SK-N-SH treated with all-trans-retinoic acid at 6 μM for 48 hours (cell line): ENCODE data around the gene CBL.
A peak's percentile ranks its signal among the peaks of the same experiment; 100 is the strongest.

Experiments used
- ATAC-seq: fragments of 200-7000 bp; cut with Tn5 transposase; 3 replicates; pipeline ENCODE4 v1.9.1; 2020; ENCODE audit warnings: mild to moderate bottlenecking, moderate library complexity
- ARNTL ChIP-seq: fragments of 450-650 bp; formaldehyde crosslinking; IDR thresholded peaks from 2 replicates; pipeline ENCODE4 v1.5.0; 2020; ENCODE audit warnings: low read depth, mild to moderate bottlenecking, moderate library complexity, borderline replicate concordance
- BACH2 ChIP-seq: fragments of 250-450 bp; sonication (Bioruptor Pico); IDR thresholded peaks from 2 replicates; pipeline ENCODE4 v1.9.0; 2021; ENCODE audit warnings: mild to moderate bottlenecking, borderline replicate concordance
- CREB5 ChIP-seq: fragments of 250-450 bp; sonication (Bioruptor Pico); IDR thresholded peaks from 2 replicates; pipeline ENCODE4 v1.5.1; 2020; ENCODE audit warnings: low read depth, mild to moderate bottlenecking, moderate library complexity
- CSDC2 ChIP-seq: fragments of 250-450 bp; sonication (Bioruptor Pico); IDR thresholded peaks from 2 replicates; pipeline ENCODE4 v1.5.0; 2020; ENCODE audit warnings: mild to moderate bottlenecking, moderate library complexity
- CSRNP3 ChIP-seq: fragments of 250-450 bp; sonication (Bioruptor Pico); IDR thresholded peaks from 2 replicates; pipeline ENCODE4 v1.5.1; 2021; ENCODE audit warnings: mild to moderate bottlenecking, moderate library complexity
- ESRRG ChIP-seq: fragments of 250-450 bp; sonication (Bioruptor Pico); IDR thresholded peaks from 2 replicates; pipeline ENCODE4 v1.6.1; 2021; ENCODE audit warnings: mild to moderate bottlenecking
- GLIS3 ChIP-seq: fragments of 250-450 bp; sonication (Bioruptor Pico); IDR thresholded peaks from 2 replicates; pipeline ENCODE4 v1.5.0; 2020; ENCODE audit warnings: mild to moderate bottlenecking, moderate library complexity
- ISL1 ChIP-seq: fragments of 250-450 bp; sonication (Bioruptor Pico); IDR thresholded peaks from 2 replicates; pipeline ENCODE4 v2.1.2; 2022; ENCODE audit warnings: mild to moderate bottlenecking, moderate library complexity
- OSR1 ChIP-seq: fragments of 250-450 bp; sonication (Bioruptor Pico); IDR thresholded peaks from 2 replicates; pipeline ENCODE4 v1.8.0; 2022; ENCODE audit warnings: moderate library complexity, mild to moderate bottlenecking, inconsistent platforms
- RARB ChIP-seq: fragments of 250-450 bp; sonication (Bioruptor Pico); IDR thresholded peaks from 2 replicates; pipeline ENCODE4 v1.8.0; 2021; ENCODE audit warnings: mild to moderate bottlenecking, moderate library complexity
- SNAI2 ChIP-seq: fragments of 250-450 bp; sonication (Bioruptor Pico); IDR thresholded peaks from 2 replicates; pipeline ENCODE4 v1.5.0; 2020; ENCODE audit warnings: mild to moderate bottlenecking, moderate library complexity
- TCF4 ChIP-seq: fragments of 250-450 bp; sonication (Bioruptor Pico); IDR thresholded peaks from 2 replicates; pipeline ENCODE4 v1.8.0; 2021; ENCODE audit warnings: mild to moderate bottlenecking, moderate library complexity, borderline replicate concordance
- ZFP3 ChIP-seq: fragments of 250-450 bp; sonication (Bioruptor Pico); IDR thresholded peaks from 2 replicates; pipeline ENCODE4 v1.5.0; 2020; ENCODE audit warnings: mild to moderate bottlenecking, moderate library complexity
- ZFP30 ChIP-seq: fragments of 450-650 bp; formaldehyde crosslinking; IDR thresholded peaks from 2 replicates; pipeline ENCODE4 v1.5.0; 2022; ENCODE audit warnings: mild to moderate bottlenecking, moderate library complexity
- ZNF565 ChIP-seq: fragments of 450-650 bp; formaldehyde crosslinking; conservative IDR thresholded peaks from 2 replicates; pipeline ENCODE4 v1.5.0; 2020; ENCODE audit warnings: low read depth, mild to moderate bottlenecking, moderate library complexity
- ZNF70 ChIP-seq: fragments of 450-650 bp; formaldehyde crosslinking; IDR thresholded peaks from 2 replicates; pipeline ENCODE4 v1.5.0; 2020; ENCODE audit warnings: mild to moderate bottlenecking, moderate library complexity
- ZNF8 ChIP-seq: fragments of 450-650 bp; formaldehyde crosslinking; IDR thresholded peaks from 2 replicates; pipeline ENCODE4 v1.5.0; 2020; ENCODE audit warnings: mild to moderate bottlenecking, moderate library complexity
- TF ChIP-seq, protein P1 (sequence below): fragments of 250-450 bp; sonication (Bioruptor Pico); IDR thresholded peaks from 2 replicates; pipeline ENCODE4 v1.5.0; 2020; ENCODE audit warnings: mild to moderate bottlenecking, moderate library complexity
- TF ChIP-seq, protein P2 (sequence below): fragments of 250-450 bp; sonication (Bioruptor Pico); IDR thresholded peaks from 2 replicates; pipeline ENCODE4 v1.8.0; 2020; ENCODE audit warnings: mild to moderate bottlenecking, moderate library complexity, borderline replicate concordance

CBL gene

GRCh38 chr11:119248750-119249670, 42.9 kb downstream of the CBL start:
- TF ChIP-seq, protein P1, sequence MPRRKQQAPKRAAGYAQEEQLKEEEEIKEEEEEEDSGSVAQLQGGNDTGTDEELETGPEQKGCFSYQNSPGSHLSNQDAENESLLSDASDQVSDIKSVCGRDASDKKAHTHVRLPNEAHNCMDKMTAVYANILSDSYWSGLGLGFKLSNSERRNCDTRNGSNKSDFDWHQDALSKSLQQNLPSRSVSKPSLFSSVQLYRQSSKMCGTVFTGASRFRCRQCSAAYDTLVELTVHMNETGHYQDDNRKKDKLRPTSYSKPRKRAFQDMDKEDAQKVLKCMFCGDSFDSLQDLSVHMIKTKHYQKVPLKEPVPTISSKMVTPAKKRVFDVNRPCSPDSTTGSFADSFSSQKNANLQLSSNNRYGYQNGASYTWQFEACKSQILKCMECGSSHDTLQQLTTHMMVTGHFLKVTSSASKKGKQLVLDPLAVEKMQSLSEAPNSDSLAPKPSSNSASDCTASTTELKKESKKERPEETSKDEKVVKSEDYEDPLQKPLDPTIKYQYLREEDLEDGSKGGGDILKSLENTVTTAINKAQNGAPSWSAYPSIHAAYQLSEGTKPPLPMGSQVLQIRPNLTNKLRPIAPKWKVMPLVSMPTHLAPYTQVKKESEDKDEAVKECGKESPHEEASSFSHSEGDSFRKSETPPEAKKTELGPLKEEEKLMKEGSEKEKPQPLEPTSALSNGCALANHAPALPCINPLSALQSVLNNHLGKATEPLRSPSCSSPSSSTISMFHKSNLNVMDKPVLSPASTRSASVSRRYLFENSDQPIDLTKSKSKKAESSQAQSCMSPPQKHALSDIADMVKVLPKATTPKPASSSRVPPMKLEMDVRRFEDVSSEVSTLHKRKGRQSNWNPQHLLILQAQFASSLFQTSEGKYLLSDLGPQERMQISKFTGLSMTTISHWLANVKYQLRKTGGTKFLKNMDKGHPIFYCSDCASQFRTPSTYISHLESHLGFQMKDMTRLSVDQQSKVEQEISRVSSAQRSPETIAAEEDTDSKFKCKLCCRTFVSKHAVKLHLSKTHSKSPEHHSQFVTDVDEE (CRISPR knock-in tag): no peak
- TF ChIP-seq ARNTL (CRISPR knock-in tag): no peak
- TF ChIP-seq CSDC2: no peak
- TF ChIP-seq ZNF8 (CRISPR knock-in tag): no peak
- TF ChIP-seq ZNF565 (CRISPR knock-in tag): no peak
- ATAC-seq: no peak

GRCh38 chr11:119249671-119250010, 43.5 kb downstream of the CBL start:
- ATAC-seq: peak; percentile 79

GRCh38 chr11:119251114-119251513, 45.0 kb downstream of the CBL start:
- ATAC-seq: no peak
- TF ChIP-seq SNAI2 (CRISPR knock-in tag) (no peak), BACH2 (CRISPR knock-in tag) (no peak), ZFP3 (CRISPR knock-in tag) (no peak), ZNF565 (CRISPR knock-in tag) (no peak), CSRNP3 (CRISPR knock-in tag) (no peak), TCF4 (CRISPR knock-in tag) (no peak), ZNF8 (CRISPR knock-in tag) (no peak), CREB5 (CRISPR knock-in tag) (no peak)
- TF ChIP-seq, protein P1 (CRISPR knock-in tag): no peak

More at GRCh38 chr11:119249671-119250010, 43.5 kb downstream of the CBL start:
- no peak for TF ChIP-seq RARB (CRISPR knock-in tag)
- TF ChIP-seq TCF4 (CRISPR knock-in tag): no peak
- TF ChIP-seq GLIS3 (CRISPR knock-in tag): no peak
- TF ChIP-seq CREB5 (CRISPR knock-in tag): no peak
- TF ChIP-seq OSR1: no peak
- TF ChIP-seq ZNF565 (CRISPR knock-in tag): no peak
- TF ChIP-seq, protein P2, sequence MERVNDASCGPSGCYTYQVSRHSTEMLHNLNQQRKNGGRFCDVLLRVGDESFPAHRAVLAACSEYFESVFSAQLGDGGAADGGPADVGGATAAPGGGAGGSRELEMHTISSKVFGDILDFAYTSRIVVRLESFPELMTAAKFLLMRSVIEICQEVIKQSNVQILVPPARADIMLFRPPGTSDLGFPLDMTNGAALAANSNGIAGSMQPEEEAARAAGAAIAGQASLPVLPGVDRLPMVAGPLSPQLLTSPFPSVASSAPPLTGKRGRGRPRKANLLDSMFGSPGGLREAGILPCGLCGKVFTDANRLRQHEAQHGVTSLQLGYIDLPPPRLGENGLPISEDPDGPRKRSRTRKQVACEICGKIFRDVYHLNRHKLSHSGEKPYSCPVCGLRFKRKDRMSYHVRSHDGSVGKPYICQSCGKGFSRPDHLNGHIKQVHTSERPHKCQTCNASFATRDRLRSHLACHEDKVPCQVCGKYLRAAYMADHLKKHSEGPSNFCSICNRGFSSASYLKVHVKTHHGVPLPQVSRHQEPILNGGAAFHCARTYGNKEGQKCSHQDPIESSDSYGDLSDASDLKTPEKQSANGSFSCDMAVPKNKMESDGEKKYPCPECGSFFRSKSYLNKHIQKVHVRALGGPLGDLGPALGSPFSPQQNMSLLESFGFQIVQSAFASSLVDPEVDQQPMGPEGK: no peak
- TF ChIP-seq BACH2 (CRISPR knock-in tag): no peak
- no peak for TF ChIP-seq ISL1 (CRISPR knock-in tag)
- no peak for TF ChIP-seq ZNF70 (CRISPR knock-in tag)
- TF ChIP-seq ESRRG: no peak
- TF ChIP-seq ZFP30 (CRISPR knock-in tag): no peak
- TF ChIP-seq, protein P1 (CRISPR knock-in tag): no peak
- no peak for TF ChIP-seq ZNF8 (CRISPR knock-in tag)
- TF ChIP-seq SNAI2 (CRISPR knock-in tag): no peak
- no peak for TF ChIP-seq ZFP3 (CRISPR knock-in tag)
